DND-41 (cell line): ENCODE data around the gene TRIP12.

Experiments
- EZH2 ChIP-seq: IDR thresholded peaks from 3 replicates; pipeline ENCODE4 v1.6.1; 2012; ENCODE audit warnings: borderline replicate concordance, low read depth, mild to moderate bottlenecking, moderate library complexity, low read length, inconsistent platforms; ENCODE audit not compliant: severe bottlenecking
- TF ChIP-seq, protein P1 (sequence below): IDR thresholded peaks from 2 replicates; pipeline ENCODE4 v1.5.1; 2012; ENCODE audit warnings: borderline replicate concordance, low read length, moderate library complexity, mild to moderate bottlenecking; ENCODE audit not compliant: poor library complexity, severe bottlenecking; ENCODE audit errors: extremely low read depth

DNA sequence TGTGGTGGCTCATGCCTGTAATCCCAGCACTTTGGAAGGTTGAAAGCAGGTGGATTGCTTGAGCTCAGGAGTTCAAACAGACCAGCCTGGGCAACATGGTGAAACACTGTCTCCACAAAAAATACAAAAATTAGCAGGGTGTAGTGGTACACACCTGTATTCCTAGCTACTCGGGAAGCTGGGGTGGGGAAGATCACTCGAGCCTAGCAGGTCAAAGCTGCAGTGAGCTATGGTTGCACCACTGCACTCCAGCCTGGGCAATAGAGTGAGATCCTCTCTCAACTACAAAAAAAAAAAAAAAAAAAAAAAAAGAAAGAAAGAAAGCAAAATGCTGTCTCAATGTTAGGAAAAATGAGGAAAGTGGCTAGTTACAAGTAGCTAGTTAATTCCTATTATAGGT is 56.8 kb downstream of the TRIP12 start:
- TF ChIP-seq, protein P1, sequence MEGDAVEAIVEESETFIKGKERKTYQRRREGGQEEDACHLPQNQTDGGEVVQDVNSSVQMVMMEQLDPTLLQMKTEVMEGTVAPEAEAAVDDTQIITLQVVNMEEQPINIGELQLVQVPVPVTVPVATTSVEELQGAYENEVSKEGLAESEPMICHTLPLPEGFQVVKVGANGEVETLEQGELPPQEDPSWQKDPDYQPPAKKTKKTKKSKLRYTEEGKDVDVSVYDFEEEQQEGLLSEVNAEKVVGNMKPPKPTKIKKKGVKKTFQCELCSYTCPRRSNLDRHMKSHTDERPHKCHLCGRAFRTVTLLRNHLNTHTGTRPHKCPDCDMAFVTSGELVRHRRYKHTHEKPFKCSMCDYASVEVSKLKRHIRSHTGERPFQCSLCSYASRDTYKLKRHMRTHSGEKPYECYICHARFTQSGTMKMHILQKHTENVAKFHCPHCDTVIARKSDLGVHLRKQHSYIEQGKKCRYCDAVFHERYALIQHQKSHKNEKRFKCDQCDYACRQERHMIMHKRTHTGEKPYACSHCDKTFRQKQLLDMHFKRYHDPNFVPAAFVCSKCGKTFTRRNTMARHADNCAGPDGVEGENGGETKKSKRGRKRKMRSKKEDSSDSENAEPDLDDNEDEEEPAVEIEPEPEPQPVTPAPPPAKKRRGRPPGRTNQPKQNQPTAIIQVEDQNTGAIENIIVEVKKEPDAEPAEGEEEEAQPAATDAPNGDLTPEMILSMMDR: no peak
- TF ChIP-seq EZH2: no peak
